ACC112 (cell line): ENCODE measurements around the gene CASP6.

Experiments
- H2AFZ ChIP-seq: fragments of 200-600 bp; sonication (generic); one replicate; pipeline ENCODE4 v1.6.0; 2017; ENCODE audit warnings: antibody characterized with exemption, low read length; ENCODE audit not compliant: unreplicated experiment
- H3K27ac ChIP-seq: fragments of 200-600 bp; sonication (generic); 2 replicates; pipeline ENCODE4 v1.5.1; 2014; ENCODE audit warnings: low read depth, mild to moderate bottlenecking, antibody characterized with exemption, low read length, moderate library complexity
- H3K27me3 ChIP-seq: fragments of 200-600 bp; sonication (generic); 2 replicates; pipeline ENCODE4 v1.6.1; 2014; ENCODE audit warnings: mild to moderate bottlenecking, antibody characterized with exemption, low read length, moderate library complexity, mixed read lengths; ENCODE audit not compliant: insufficient read depth
- H3K36me3 ChIP-seq: fragments of 200-600 bp; sonication (generic); 2 replicates; pipeline ENCODE4 v1.6.1; 2016; ENCODE audit warnings: mild to moderate bottlenecking, antibody characterized with exemption, low read length, moderate library complexity, mixed read lengths; ENCODE audit not compliant: insufficient read depth
- H3K4me1 ChIP-seq: fragments of 200-600 bp; sonication (generic); one replicate; pipeline ENCODE4 v1.6.1; 2016; ENCODE audit warnings: low read length, mixed read lengths; ENCODE audit not compliant: insufficient read depth, unreplicated experiment, control insufficient read depth
- H3K4me3 ChIP-seq: fragments of 200-600 bp; sonication (generic); 2 replicates; pipeline ENCODE4 v1.5.1; 2014; ENCODE audit warnings: mild to moderate bottlenecking, low read depth, low read length
- H3K79me2 ChIP-seq: fragments of 200-600 bp; sonication (generic); one replicate; pipeline ENCODE4 v1.6.0; 2016; ENCODE audit warnings: low read length; ENCODE audit not compliant: control insufficient read depth, unreplicated experiment, insufficient read depth

CASP6 gene

DNA sequence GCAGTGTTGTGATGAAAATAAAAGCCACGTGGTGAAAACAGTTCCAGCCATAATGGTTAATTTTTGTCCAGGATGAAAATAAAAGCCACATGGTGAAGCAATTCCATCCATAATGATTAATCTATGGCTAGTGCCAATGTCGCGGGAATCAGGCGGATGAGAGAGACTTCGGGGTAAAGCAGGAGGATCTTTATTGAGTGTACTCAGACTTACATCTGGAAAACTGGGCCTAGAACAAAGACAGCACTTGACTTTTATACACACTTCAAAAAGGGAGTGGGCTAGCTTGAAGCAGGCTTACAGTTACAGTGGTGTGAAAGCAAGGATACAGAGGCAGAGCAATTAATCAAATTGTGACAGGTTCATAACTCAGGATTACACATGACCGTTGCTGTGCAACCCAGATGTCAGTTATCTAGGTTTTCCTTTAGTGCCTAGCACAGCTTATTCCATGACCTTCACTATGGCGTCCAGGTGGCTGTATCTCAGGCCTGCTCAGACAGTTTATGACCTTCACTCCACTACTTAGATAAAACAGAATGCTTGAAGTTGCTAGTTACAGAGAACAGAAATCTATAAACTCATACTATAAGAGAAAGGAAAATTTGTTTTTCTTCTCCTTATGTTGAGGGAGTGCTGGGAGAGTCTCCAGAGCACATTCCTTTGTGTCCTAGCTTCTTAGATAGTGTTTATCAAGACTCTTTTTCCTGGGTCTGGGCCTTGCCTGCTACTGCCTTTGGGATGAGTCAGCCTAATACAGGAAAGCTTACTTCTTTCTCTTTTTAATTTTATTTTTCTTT lies 32.5 kb upstream of the CASP6 start:
- Histone ChIP-seq H2AFZ (no peak overlapping the region), H3K27me3 (no peaks in the 10 kb centered on the region), H3K4me1 (no peaks in the 10 kb centered on the region), H3K27ac (no peak overlapping the region), H3K79me2 (no peaks in the 10 kb centered on the region), H3K4me3 (no peak overlapping the region), H3K36me3 (no peaks in the 10 kb centered on the region)

DNA sequence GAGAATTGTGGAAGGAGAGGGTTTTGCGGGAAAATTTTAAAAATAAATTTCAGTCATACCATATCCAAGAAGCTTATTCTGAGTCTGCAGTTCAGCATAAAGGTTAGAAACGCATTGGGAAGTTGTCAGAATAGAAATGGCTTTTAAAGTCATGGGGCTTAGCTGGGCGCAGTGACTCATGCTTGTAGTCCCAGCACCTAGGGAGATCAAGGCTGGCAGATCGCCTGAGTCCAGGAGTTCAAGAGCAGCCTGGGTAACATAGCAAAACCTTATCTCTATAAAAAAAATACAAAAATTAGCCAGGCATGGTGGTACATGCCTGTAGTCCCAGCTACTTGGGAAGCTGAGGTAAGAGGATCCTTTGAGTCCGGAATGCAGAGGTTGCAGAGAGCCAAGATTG lies 30.5 kb upstream of the CASP6 start:
- peaks cover under 1% of the 10 kb centered on the region for H3K4me1 ChIP-seq
- H3K79me2 ChIP-seq, result no peaks in the 10 kb centered on the region
- no peak overlapping the region for H3K4me3 ChIP-seq
- no peaks in the 10 kb centered on the region for H3K27me3 ChIP-seq
- no peaks in the 10 kb centered on the region for H3K36me3 ChIP-seq
- H3K27ac ChIP-seq, result no peak overlapping the region
- H2AFZ ChIP-seq, result no peak overlapping the region

DNA sequence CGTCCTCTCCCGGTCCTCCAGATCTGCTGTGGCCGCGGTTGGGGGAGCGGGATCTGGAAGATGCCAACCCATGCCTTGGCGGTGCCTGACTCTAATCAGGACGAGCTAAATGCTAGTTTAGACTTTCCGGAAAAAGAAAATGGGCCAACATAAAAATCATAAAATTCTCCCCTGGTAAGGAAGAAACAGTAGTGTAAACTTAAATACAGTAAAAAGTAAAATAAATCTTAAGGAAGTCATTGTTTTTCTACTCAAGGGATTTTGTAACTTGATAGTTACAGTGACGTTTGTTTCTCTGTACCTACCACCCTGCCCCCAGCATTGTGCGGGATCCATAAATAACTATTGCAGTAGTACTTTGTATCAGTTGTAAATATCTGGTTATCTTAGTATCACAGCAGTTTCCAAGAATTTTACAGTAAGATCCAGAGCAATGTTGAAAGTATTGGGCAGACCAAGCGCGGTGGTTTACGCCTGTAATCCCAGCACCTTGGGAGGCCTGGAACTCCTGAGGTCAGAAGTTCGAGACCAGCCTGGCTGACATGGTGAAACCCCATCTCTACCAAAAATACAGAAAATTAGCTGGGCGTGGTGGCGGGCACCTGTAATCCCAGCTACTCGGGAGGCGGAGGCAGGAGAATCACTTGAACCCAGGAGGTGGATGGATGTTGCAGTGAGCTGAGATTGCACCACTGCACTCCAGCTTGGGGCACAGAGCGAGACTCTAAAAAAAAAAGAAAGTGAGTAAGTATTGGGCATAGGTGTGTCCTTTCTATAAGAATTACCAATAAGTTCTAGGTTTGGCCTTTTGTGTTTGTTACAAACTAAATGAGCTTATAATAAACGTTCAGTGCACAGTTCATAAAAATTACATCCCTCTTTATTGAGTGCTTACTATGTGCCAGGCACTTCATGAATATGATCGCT lies 27.6 kb upstream of the CASP6 start:
- Histone ChIP-seq H3K27ac (peak overlapping the region; percentile 22; the same call in 1 of the 2 replicates), H3K4me3 (peak overlapping the region; percentile 82), H3K79me2 (peaks cover 3% of the 10 kb centered on the region), H3K36me3 (no peaks in the 10 kb centered on the region), H3K27me3 (no peaks in the 10 kb centered on the region), H2AFZ (peak overlapping the region; percentile 98), H3K4me1 (peaks cover 9% of the 10 kb centered on the region)

DNA sequence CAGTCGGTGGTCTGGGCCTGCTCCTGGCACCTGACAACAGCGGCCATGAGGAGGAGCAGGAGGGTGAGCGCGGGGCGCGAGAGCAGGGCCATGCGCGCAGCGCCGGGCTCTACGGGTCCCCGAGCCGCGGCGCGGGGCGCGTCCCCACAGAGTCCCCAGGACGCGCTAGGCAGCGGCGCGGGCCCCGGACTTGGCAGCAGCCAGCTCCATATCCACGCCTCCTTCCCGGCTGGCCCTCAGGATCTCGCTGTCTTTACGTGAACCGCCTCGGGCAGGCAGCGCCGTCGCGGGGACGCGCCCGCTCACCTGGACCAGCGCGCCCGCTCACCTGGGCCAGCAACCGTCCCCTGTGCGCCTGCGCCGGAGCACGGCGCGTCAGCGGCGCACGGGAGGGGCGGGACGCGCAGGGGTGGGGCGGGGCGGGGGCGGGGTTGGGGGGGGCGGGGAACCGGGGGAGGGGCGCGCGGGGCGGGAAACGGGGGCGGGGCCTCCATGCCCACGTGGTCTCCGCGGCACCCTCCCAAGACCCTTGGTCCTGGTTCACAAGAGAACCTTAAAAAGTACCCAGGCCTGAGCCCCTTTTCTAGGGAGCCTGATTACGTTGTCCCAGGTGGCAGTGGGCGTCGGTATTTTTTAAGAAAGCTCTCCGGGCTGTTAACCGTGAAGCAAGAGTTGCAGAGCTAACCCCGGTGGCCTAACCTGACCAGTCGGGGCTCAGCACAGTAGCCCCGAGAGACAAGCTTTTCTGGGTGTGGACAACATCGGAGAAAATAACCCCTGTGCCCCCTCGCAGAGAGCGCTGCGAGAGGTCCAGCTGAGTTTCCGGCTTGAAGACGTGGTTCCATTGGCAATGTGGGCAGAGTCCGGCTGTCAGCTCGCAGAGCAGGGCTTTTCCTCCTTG lies 26.7 kb upstream of the CASP6 start, which contains the start of gene PLA2G12A:
TSS of gene PLA2G12A (minus strand) at position 353 of the 901 bp plus-strand sequence. CDS start at position 92, 261 bp downstream.
- no peaks in the 10 kb centered on the region for H3K36me3 ChIP-seq
- peak within 1 kb of the TSS; percentile 82 for H3K4me3 ChIP-seq
- H3K27ac ChIP-seq, result peak within 1 kb of the TSS; percentile 22; the same call in 1 of the 2 replicates
- peaks cover 4% of the 10 kb centered on the region for H3K79me2 ChIP-seq
- no peaks in the 10 kb centered on the region for H3K27me3 ChIP-seq
- H2AFZ ChIP-seq, result peak within 1 kb of the TSS; percentile 98
- peaks cover 9% of the 10 kb centered on the region for H3K4me1 ChIP-seq

DNA sequence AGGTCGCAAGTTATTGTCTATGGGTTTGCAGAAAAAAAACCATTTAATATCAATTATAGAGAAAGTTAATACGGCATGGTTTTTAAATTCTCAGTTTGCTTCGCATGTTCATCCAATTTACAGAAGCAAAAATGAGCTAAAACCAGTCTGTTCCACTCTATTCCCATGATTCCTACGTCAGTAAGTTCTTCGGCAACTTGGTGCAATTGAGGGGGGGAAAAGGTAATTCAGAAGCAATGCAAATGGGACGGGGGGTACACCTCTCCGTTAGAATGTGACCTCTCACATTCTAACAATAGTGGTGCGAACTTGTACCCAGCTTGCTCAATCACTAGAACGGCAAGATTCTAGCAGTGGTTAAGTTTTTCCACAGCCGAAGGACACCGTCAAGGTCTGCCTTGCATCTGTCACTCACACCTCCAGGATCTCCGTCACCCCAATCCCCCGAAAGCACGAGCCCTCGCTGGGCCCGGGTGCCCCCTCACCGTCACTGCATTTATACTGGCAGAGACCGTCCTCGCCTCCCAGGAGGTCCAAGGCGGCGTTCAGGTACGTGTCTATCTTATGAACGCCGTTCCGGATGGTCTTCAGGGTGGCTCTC lies 26.0 kb upstream of the CASP6 start:
- Histone ChIP-seq H3K36me3 (no peaks in the 10 kb centered on the region), H3K79me2 (peaks cover 4% of the 10 kb centered on the region), H3K27ac (no peak overlapping the region), H2AFZ (peak overlapping the region; percentile 97), H3K4me1 (peaks cover 9% of the 10 kb centered on the region), H3K4me3 (peak overlapping the region; percentile 82), H3K27me3 (no peaks in the 10 kb centered on the region)

DNA sequence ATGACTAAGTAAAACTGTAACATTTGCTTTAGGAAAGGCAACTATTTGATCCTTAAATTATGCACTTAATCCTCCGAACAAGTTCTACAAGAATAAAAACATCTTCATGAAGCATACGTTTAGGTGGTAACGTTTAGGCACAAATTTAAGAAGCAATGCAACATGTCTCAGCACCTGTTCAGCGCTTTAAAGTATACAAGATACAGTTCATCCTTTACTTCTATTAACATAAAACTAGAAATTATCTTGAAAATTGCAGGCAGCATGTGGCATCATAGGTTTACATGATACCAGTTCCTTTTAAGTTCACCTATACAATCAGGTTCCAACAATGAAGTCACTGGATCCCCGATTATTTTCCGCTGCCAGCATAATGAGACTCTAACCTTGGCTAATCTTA lies 25.1 kb upstream of the CASP6 start:
- H3K27ac ChIP-seq, result no peak overlapping the region
- H3K79me2 ChIP-seq, result peaks cover 4% of the 10 kb centered on the region
- H3K27me3 ChIP-seq, result no peaks in the 10 kb centered on the region
- peaks cover 9% of the 10 kb centered on the region for H3K4me1 ChIP-seq
- no peak overlapping the region for H2AFZ ChIP-seq
- H3K36me3 ChIP-seq, result no peaks in the 10 kb centered on the region
- peak overlapping the region; percentile 82 for H3K4me3 ChIP-seq

DNA sequence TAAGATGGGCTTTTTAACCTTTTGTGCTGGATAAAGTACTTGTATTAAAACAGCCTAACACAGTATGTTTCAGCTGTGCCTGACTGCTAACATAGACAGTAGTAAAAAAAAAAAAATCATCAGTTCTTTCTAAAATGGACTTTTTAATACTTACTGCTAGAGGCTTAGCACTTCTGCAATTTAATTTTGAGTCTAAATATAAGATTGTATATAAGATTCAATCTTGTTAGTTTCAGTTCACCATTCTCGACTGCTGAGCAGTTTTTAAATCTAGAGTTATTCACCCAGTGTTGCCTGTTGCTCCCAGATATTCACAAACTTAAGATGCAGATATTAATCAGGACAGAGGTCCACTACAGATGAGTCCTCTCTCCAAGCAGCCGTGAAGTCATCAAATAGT lies 19.9 kb upstream of the CASP6 start:
- Histone ChIP-seq H3K4me1 (peaks cover 3% of the 10 kb centered on the region), H3K27me3 (no peaks in the 10 kb centered on the region), H3K4me3 (no peak overlapping the region), H3K27ac (no peak overlapping the region), H3K79me2 (peaks cover 4% of the 10 kb centered on the region), H3K36me3 (0 out of 2 replicates have a peak, but pooled peaks cover 3% of the 10 kb centered on the region), H2AFZ (no peak overlapping the region)

DNA sequence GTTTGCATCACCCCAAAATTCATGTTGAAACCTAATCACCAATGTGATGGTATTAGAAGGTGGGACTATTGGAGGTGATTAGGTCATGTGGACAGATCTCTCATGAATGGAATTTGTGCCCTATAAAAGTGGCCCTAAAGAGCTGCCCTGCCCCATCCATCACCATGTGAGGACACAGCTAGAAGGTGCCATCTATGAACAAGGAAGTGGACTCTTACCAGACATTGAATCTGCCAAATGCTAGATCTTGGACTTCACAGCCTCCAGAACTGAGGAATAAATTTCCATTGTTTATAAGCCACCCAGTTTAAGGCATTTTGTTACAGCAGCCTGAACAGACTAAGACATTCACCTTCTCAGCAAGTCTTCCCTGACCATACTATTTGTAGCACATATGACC lies 19.1 kb upstream of the CASP6 start:
- no peaks in the 10 kb centered on the region for H3K27me3 ChIP-seq
- no peak overlapping the region for H3K27ac ChIP-seq
- no peak overlapping the region for H2AFZ ChIP-seq
- H3K4me3 ChIP-seq, result no peak overlapping the region
- peaks cover 3% of the 10 kb centered on the region; the same call in 1 of the 2 replicates for H3K36me3 ChIP-seq
- H3K4me1 ChIP-seq, result no peaks in the 10 kb centered on the region
- peaks cover 4% of the 10 kb centered on the region for H3K79me2 ChIP-seq

DNA sequence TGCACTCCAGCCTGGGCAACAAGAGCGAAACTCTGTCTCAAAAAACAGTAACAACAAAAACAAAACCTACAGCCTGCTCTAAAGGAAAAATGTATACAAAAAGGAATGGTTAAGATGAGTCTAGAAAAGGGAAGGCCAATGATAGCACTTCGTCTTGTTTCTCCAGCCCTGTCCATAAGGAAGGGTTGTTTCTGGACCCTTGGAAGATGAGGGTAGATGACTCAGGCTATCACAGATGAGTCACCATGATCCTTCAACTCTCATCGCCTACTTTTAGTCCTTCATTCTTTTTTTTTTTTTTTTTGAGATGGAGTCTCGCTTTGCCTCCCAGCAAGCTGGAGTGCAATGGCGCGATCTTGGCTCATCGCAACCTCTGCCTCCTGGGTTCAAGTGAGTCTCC lies 17.8 kb upstream of the CASP6 start:
- no peak overlapping the region for H3K4me3 ChIP-seq
- H3K4me1 ChIP-seq, result no peaks in the 10 kb centered on the region
- H3K27ac ChIP-seq, result no peak overlapping the region
- H3K79me2 ChIP-seq, result peaks cover 3% of the 10 kb centered on the region
- no peaks in the 10 kb centered on the region for H3K27me3 ChIP-seq
- peaks cover 3% of the 10 kb centered on the region; the same call in 1 of the 2 replicates for H3K36me3 ChIP-seq
- H2AFZ ChIP-seq, result no peak overlapping the region
